NCI-H2171 (cell line): Measurements from ENCODE around the gene ACSL1.
"Not testable (repeated sequence)": the region's sequence is repeated elsewhere in the genome, so short reads cannot be mapped to it uniquely, and the experiment has no call there.

ENCODE experiments used
- DNase-seq: peaks from one replicate; lab custom pipeline; 2025; lab: John Stamatoyannopoulos, UW

ACSL1 gene

GRCh38 chr4:184785813-184786212 is 40.0 kb downstream of the ACSL1 start:
- DNase-seq = no peak

DNA sequence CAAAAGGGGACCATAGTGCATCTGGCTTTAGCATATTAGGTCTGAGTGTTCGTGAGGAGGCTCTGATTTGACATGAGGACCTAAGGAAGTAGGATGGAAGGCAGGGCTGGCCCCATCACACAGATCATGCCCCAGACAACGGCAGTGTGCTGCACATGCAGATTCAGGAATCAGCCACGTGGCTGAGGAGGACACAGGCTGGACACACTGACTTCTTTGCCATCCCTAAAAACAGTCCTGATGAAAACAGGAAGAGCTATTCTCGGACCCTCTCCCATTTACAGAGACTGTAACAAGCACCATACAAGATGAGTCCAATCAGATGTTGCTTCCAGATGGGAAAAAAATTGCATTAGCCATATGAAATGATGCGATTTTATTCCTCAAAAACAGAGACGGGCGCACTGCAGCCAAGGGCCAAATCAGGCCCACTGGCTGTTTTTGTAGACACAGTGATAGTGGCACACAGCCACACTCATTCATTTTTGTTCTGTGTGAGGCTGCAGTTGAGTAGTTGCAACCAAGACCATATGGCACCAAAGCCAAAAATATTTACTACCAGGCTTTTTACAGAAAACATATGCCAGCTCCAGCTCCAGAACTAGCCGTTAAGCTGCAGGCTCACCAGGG is 41.0 kb downstream of the ACSL1 start:
- DNase-seq = peak; percentile 20

DNA sequence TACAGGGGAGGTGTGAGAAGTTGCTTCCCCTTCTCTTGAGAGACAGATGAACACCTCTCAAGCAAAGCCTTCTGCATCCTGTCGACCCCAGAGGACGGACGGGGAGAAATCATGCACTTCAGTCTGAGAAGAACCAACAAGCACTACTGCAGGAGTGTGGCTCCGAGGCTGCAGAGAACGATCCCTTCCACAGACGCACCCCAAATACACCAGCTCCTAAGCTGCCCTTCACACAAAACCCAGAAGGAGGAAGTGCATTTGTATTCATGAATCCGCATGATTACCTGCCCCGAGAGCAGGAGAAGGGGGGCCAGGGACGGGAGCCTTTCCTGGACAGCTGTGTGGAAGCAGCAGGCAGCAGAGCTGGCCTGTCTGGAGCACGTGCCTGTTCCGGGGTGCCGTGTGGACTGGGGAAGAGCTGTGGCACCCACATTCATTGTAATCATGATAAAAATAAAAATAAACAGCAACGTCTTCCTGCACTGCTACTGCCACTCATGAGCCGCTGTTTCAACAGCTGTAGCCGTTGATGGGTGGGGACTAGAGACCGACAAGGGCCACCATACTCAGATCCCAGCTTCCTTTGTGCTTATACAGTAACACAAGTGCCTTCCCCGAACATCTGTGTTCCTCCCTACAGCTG is 42.9 kb downstream of the ACSL1 start:
- no peak for DNase-seq

GRCh38 chr4:184779160-184779559 is 46.6 kb downstream of the ACSL1 start:
- DNase-seq = not testable (repeated sequence)

DNA sequence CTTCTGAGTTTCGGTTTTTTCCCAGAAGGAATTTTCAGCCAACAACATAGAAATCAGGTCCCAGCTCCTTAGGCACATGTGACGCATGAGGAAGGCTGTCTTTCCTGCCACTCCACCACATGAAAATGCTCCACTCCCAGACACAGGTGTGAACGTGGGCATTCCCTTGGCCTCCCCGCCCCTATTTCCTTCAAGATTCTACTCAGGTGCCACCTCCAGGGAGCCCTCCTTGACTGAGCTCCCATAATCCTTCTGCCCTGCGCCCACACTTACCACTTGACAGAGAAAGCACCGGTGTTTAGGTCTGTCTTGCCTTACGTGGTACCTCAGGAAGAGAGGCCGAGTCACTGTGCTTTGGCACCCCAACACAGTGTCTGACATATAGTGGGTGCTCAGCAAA is 47.4 kb downstream of the ACSL1 start:
- DNase-seq = no peak

GRCh38 chr4:184776821-184777220 is 48.9 kb downstream of the ACSL1 start:
- no peak for DNase-seq

DNA sequence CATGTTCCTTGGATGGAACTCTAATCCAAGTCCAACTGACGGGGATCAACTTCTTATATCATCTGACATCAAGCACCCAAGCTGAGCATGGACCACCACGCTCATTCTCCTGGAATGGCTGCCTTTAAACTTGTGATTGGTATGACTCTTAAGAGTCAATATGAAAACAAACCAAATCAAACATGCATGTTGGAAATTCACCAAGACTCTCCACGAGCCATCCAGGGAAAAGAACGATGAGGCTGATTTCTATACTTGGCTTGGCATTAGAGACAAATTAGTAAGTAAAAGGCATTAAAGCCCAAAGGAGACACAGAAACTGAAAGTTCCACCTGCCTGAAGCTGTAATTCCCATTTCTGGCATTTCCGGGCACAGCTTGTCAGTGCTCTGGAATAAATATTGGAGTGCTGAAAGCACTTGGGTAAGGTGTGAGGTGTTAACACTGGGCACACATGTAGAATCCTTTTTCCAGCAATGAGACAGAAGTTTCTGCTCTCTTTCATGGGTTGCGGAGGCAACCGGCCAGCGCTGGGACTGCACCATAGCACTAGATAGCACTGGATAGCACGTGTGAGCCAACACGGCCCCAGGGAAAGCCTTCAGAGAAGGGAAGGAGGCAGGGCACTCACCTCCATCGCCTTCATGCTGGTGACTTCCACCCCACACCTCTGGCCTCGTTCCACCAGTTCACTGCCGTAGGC is 49.8 kb downstream of the ACSL1 start:
- DNase-seq = no peak

GRCh38 chr4:184774152-184774551 is 51.6 kb downstream of the ACSL1 start:
- DNase-seq = no peak

DNA sequence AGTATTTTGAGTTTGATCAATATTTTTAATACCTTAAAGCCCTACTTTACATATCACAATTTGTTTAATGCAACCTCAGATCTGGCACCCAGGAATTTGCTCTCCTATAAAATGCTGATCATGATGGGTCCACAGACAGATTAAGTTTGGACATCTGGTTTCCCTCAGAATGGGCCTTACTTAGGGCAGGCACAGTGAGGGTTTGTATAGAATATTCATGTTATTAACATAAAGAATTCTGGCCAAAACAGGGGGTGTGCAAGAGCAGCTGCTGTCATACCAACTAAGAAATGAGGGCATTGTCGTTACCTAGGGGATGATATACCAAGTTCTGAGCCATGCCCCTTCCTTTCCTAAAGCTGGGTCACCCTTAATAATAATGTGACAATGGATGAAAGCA is 54.4 kb downstream of the ACSL1 start:
- no peak for DNase-seq

GRCh38 chr4:184769141-184769765 is 56.5 kb downstream of the ACSL1 start:
- peak; percentile 68 for DNase-seq

DNA sequence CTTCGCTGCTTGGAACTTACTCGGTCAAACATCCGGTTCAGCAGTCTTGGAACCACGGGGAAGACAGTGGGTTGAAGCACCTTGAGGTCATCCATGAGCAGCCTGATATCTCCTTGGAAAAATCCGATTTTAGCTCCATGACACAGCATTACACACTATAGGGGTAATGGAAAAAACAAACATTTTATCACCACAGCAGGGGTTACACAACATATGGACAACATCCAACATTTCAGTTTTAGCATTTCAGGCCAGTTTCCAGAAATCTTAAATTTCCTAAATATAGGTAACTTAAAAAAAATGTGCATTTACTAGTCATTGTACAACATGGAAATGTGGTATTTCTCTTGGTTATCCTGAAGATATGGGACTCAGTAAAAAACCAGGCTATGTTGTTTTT is 57.5 kb downstream of the ACSL1 start:
- no peak for DNase-seq

DNA sequence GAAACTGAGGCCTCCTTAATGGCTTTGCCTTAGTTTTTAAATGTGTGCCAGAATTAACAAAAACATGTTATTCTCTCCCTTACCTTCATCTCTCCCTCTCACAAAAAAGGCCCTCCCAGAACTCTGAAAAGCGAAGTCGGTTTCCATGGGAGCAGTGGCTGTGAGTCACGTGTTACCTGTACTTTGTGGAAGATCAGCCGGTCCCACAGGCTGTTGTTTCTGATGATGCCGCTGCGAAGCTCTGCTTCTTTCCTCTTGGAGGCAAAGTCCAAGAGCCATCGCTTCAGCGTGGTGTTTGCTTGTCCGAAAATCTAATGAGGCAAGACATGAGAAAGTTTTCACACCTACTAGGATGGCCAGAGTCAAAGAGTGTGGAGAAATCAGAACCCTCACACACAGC is 59.3 kb downstream of the ACSL1 start:
- DNase-seq = no peak

GRCh38 chr4:184765473-184766340 is 60.1 kb downstream of the ACSL1 start:
- DNase-seq = no peak

DNA sequence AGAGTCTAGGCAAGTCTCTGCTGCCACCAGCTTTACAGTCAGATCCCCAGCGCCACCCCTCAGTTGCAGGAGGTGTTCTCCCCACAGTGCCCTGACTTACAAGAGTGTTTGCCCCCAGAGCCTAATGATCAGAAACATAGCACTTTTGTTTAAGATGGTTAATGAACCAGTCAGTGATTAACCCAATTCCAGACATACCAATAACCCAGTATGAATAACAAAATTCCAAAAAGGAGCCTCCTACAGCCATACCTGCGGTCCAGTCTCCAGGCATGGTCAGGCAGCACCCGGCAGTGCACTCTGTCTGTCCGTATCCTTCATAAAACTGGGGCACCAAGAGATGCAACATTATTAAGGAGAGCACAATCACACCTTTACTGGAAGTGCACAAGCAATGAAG is 61.2 kb downstream of the ACSL1 start:
- no peak for DNase-seq

- no peak for DNase-seq
These were observed 62.5 kb downstream of the ACSL1 start for GRCh38 chr4:184763150-184763780.

- DNase-seq = no peak
These were observed 63.7 kb downstream of the ACSL1 start for GRCh38 chr4:184762100-184762499.

DNA sequence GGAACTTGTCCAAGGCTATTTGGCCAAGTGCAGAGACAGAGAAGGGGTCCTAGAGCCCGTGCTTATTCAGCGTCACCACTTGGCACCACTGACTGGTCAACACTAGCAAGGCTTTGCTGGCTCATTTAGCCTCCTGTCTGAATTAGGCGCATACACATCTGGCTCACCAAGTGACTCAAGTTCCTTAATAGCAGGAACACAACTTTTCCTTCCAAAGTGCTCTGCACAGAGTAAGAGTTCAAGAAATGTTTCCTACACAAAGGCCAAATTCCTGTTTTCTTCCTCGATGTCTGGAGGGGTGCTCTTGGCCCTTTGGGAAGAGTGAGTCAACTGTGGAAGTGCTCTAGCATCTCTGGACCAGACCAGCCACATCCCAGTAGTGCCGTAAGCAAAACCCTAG is 65.1 kb downstream of the ACSL1 start:
- DNase-seq = no peak

DNA sequence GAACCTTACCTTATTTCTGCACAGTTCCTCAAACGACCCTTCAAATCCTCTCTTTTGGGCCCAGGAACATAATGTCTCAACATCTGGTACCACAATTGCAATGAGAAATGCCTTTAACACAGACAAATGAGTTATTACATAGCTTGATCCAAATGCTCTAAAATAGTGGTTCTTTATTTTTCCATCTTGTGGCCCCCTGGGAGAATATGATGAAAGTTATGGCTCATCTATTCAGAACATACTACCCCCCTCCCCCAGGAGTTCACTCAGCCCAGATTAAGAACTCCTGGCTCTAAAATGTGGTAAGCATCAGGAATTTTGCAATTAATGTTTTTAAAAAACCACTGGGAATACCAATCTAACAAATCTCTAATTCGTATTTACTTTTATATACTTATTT is 68.0 kb downstream of the ACSL1 start:
- no peak for DNase-seq

- no peak for DNase-seq
These were observed 69.4 kb downstream of the ACSL1 start for GRCh38 chr4:184756399-184756798.

GRCh38 chr4:184755278-184755677 is 70.5 kb downstream of the ACSL1 start:
- DNase-seq = no peak

DNA sequence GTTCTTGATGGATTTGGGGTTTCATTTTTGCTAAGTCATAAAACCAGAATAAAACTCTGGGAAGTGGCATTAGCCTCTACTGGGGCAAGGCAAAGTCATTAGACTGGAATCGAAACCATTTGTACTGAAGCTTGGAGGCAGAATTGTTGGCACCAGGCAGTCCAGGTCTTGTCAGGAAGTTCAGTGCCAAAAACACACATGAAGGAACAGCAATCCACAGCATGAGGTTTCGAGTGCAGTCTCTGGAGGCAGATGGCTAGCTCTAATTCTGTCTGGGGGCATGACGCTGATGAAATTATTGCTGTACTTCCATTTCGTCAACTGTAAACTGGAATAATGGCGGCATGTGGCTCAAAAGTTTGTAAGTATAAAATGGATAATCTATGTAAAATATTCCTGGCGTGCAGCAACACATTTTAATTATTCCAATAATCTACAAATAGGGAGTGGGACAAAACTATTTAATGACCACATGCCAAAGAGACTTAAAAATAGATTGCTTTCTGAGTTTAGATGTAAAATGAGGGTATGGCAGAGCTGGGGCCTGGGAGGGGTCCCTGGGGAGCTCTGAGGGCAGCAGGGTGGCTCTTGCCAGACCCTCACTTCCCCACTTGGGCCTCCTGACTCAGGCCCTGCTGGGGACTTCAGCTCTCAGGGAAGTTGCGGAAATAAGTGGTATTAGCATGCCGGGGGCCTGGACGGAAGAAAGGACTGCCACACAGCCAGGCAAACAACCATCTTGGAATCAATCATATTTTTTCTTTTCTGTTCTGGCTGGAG is 73.1 kb downstream of the ACSL1 start:
- no peak for DNase-seq
